ENCODE results near the gene KLRF2.

DNA sequence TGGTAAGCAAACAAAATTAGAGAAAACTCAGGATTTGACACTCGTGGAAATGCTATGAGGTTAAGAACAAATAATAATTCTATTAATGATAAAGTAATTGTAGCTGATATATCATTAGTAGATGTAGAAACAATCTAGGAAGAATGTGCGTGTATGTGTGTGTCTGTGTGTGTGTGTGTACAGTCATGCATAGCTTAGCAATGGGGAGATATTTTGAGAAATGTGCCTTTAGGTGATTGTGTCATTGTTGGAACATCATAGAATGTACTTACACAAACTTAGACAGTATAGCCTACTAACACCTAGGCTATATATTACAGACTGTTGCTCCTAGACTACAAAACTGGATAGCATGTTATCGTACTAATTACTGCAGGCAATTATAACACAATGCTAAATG, 45.6 kb downstream of the KLRF2 start:
- TF ChIP-seq, protein P1, sequence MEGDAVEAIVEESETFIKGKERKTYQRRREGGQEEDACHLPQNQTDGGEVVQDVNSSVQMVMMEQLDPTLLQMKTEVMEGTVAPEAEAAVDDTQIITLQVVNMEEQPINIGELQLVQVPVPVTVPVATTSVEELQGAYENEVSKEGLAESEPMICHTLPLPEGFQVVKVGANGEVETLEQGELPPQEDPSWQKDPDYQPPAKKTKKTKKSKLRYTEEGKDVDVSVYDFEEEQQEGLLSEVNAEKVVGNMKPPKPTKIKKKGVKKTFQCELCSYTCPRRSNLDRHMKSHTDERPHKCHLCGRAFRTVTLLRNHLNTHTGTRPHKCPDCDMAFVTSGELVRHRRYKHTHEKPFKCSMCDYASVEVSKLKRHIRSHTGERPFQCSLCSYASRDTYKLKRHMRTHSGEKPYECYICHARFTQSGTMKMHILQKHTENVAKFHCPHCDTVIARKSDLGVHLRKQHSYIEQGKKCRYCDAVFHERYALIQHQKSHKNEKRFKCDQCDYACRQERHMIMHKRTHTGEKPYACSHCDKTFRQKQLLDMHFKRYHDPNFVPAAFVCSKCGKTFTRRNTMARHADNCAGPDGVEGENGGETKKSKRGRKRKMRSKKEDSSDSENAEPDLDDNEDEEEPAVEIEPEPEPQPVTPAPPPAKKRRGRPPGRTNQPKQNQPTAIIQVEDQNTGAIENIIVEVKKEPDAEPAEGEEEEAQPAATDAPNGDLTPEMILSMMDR (IDR thresholded peaks at IDR 0.05): no peak
- TF ChIP-seq EP300 (IDR thresholded peaks at IDR 0.05): no peak
- TF ChIP-seq POLR2A (IDR thresholded peaks at IDR 0.05): no peak
- no peak for TF ChIP-seq POLR2AphosphoS5 (IDR thresholded peaks at IDR 0.05)

All from stomach (tissue), 4 donors.